ENCODE data around the gene KRT35. TPM values are rescaled to one million over a fixed set of nuclear protein-coding genes. Genes with fewer than 3 reads are reported as not detected.

The KRT35 gene
- total and polyA plus RNA-seq, 10 donors = 0.19 TPM; not detected in 8

DNA sequence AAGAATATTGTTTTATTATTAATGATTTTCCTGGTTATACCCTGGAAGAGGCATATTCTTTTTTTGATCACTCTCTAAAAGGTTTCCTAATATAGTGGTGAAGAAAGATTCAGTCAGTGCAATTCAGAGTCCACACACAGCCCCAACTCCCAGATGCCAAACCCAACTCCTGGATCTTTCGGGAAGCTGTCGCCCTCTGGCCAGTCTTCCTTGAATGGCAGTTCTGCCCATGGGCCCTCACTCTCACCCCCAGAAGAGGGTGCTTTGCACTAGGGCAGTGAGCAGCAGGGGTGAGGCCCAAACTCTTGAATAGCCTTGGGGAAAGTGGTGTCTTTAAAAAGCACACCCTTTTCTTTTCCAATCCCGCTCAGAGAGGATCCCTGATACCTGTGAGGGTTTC, 24.7 kb downstream of the KRT35 start:
- Histone ChIP-seq H3K4me3 (no peak overlapping the region), H3K27me3 (replicated peaks in 1 of 7) (peaks cover 0 to 2% (median 0%) of the 10 kb centered on the region in 7 donors), H3K4me1 (no peaks in the 10 kb centered on the region), H3K27ac (no peak overlapping the region), H3K9me3 (peaks cover 0 to 3% (median 0%) of the 10 kb centered on the region in 8 donors), H3K36me3 (no peaks in the 10 kb centered on the region)
- DNase-seq = no peak
- intact Hi-C loops (cut with DNase I; ENCODE audit: low total_unique reads) = no loop called here
- TF ChIP-seq, protein P1, sequence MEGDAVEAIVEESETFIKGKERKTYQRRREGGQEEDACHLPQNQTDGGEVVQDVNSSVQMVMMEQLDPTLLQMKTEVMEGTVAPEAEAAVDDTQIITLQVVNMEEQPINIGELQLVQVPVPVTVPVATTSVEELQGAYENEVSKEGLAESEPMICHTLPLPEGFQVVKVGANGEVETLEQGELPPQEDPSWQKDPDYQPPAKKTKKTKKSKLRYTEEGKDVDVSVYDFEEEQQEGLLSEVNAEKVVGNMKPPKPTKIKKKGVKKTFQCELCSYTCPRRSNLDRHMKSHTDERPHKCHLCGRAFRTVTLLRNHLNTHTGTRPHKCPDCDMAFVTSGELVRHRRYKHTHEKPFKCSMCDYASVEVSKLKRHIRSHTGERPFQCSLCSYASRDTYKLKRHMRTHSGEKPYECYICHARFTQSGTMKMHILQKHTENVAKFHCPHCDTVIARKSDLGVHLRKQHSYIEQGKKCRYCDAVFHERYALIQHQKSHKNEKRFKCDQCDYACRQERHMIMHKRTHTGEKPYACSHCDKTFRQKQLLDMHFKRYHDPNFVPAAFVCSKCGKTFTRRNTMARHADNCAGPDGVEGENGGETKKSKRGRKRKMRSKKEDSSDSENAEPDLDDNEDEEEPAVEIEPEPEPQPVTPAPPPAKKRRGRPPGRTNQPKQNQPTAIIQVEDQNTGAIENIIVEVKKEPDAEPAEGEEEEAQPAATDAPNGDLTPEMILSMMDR (IDR thresholded peaks at IDR 0.05 in 8 of 11, conservative IDR thresholded peaks at IDR 0.05 in 3 of 11) = no peak
- TF ChIP-seq POLR2A (IDR thresholded peaks at IDR 0.05) = no peak
- TF ChIP-seq POLR2AphosphoS5 (IDR thresholded peaks at IDR 0.05) = no peak
- WGBS, 5 donors = 76 to 92% (median 82%) methylated on average over 3 of the region's 3 CpGs

DNA sequence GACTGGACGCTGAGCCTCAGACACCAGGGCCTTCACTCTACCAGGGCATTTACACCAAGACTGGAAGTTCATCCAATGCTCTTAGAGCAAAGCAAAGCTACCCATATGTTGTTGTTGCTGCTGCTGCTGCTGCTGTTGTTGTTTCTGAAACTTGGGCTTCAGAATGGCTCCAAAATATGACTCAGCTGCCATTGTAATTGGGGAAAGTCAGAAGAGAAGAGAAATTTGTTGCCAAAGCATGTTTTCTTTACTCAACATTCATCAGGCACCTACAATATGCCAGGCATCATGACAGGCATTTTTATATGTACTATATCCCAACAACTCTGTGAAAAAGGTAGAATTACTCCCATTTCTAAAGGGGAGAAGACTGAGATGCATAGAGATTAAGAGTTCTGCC, 25.7 kb downstream of the KRT35 start:
- no peak overlapping the region for H3K4me3 ChIP-seq

DNA sequence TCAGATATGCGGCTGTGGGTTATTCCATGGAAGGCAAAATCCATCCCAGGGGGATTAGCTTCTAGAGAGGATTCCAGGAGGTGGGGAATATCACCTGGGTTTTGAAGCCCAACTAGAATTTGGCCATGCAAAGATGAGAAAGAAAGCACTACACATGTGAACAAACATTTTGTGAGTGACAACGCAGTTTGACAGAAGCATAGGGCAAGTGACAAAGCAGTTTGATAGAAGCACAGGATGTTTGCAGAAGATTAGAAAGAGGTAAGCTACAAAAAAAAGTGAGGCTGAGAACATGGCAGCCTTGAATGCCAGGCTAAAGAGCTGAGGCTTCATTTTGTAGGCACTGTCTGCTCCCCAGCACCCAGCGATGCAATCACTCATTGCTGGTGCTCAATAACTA, 27.9 kb downstream of the KRT35 start:
- TF ChIP-seq POLR2A (IDR thresholded peaks at IDR 0.05) (no peak), POLR2AphosphoS5 (IDR thresholded peaks at IDR 0.05) (no peak)
- TF ChIP-seq, protein P1 (IDR thresholded peaks at IDR 0.05 in 8 of 11, conservative IDR thresholded peaks at IDR 0.05 in 3 of 11) = no peak
- peaks cover 0 to 4% (median 0%) of the 10 kb centered on the region in 8 donors for H3K9me3 ChIP-seq
- no peak overlapping the region for H3K27ac ChIP-seq
- H3K36me3 ChIP-seq = no peaks in the 10 kb centered on the region
- H3K27me3 ChIP-seq (replicated peaks in 1 of 7) = peaks cover 0 to 6% (median 0%) of the 10 kb centered on the region in 7 donors
- intact Hi-C loops (cut with DNase I; ENCODE audit: low total_unique reads) = no loop called here
- no peak overlapping the region for H3K4me3 ChIP-seq
- no peak for DNase-seq
- WGBS, 5 donors = 77 to 94% (median 88%) methylated on average over 3 of the region's 3 CpGs
- no peaks in the 10 kb centered on the region for H3K4me1 ChIP-seq

More for the DNA sequence above, 25.7 kb downstream of the KRT35 start:
- TF ChIP-seq POLR2AphosphoS5 (IDR thresholded peaks at IDR 0.05) = no peak
- TF ChIP-seq, protein P1 (IDR thresholded peaks at IDR 0.05 in 8 of 11, conservative IDR thresholded peaks at IDR 0.05 in 3 of 11) = no peak
- no peak for TF ChIP-seq POLR2A (IDR thresholded peaks at IDR 0.05)
- H3K36me3 ChIP-seq = no peaks in the 10 kb centered on the region
- WGBS, 5 donors = 81 to 100% (median 89%) methylated on average over 1 of the region's 1 CpG
- no peak for DNase-seq
- peaks cover 0 to 2% (median 0%) of the 10 kb centered on the region in 7 donors for H3K27me3 ChIP-seq (replicated peaks in 1 of 7)
- peaks cover 0 to 4% (median 0%) of the 10 kb centered on the region in 8 donors for H3K9me3 ChIP-seq
- no peak overlapping the region for H3K27ac ChIP-seq
- no peaks in the 10 kb centered on the region for H3K4me1 ChIP-seq
- intact Hi-C loops (cut with DNase I; ENCODE audit: low total_unique reads) = no loop called here

DNA sequence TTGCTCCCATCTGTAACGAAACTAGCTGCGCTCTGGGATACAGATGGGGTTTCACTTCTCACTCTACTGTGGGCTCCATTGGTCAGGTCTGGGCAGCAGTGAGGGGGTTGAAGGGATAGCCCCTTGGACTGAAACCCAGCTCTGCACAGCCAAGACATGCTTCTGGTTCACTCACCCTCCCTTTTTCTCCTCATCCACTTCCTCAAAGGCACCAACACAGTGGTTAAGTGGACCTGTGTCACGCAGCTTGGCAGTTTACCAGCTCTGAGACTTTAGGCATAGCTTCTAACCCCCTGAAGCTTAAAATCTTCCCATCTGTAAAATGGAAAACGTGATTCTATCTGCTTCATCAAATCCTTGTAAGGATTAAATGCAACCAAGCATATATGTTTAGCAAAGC, 28.7 kb downstream of the KRT35 start:
- no peak overlapping the region for H3K27ac ChIP-seq
- 36 to 52% (median 43%) methylated on average over 4 of the region's 4 CpGs for WGBS, 5 donors
- no peak for DNase-seq
- H3K27me3 ChIP-seq (replicated peaks in 1 of 7) = peaks cover 0 to 6% (median 0%) of the 10 kb centered on the region in 7 donors
- no peaks in the 10 kb centered on the region for H3K36me3 ChIP-seq
- H3K4me1 ChIP-seq = no peaks in the 10 kb centered on the region
- TF ChIP-seq, protein P1 (IDR thresholded peaks at IDR 0.05 in 8 of 11, conservative IDR thresholded peaks at IDR 0.05 in 3 of 11) = no peak
- no peak for TF ChIP-seq POLR2AphosphoS5 (IDR thresholded peaks at IDR 0.05)
- TF ChIP-seq POLR2A (IDR thresholded peaks at IDR 0.05) = no peak
- no peak overlapping the region for H3K4me3 ChIP-seq
- intact Hi-C loops (cut with DNase I; ENCODE audit: low total_unique reads) = no loop called here
- peaks cover 0 to 4% (median 0%) of the 10 kb centered on the region in 8 donors for H3K9me3 ChIP-seq

Data from spleen (tissue), 11 donors.